T47D (cell line): Measurements from ENCODE around the gene FARS2.

Source experiments
- DNase-seq, 2 experiments: peaks; one replicate each; pipeline versions ENCODE4 v3.0.0 to v3.0.0-alpha.2; 2011 to 2012; ENCODE audit warnings: low read depth in 1 of 2, low spot score in 1 of 2
- JUND ChIP-seq: IDR thresholded peaks from 2 replicates; pipeline ENCODE4 v1.6.1; 2012; ENCODE audit warnings: low read depth
- in situ Hi-C: cut with HindIII; loops from 2 replicates; pipeline ENCODE4 v1.10.0; 2016; ENCODE audit warnings: low sequenced_read_pairs, low pct_unique_long_range_greater_than_20kb

The FARS2 gene

DNA sequence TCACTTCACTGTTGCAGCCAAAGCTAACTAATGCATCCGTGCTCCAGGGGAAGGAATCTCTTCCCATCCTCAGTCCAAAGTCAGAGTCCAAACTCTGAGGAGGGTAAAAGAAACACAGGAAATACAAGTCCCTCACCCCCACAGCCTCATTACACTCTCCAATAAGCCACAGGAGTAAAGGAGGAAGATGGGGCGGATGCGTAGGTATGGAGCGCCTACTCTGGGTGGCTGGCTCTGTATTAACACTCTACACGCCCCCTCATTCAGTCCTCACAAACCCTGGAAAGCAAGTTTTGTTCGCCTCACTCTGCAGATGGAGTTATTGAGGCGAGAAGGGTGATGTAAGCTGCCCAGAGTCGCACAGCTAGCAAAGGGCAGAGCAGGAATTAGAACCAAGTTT, 502.6 kb downstream of the FARS2 start:
- in situ Hi-C loops, result no loop called here
- TF ChIP-seq JUND, result no peak
- no peak for DNase-seq

DNA sequence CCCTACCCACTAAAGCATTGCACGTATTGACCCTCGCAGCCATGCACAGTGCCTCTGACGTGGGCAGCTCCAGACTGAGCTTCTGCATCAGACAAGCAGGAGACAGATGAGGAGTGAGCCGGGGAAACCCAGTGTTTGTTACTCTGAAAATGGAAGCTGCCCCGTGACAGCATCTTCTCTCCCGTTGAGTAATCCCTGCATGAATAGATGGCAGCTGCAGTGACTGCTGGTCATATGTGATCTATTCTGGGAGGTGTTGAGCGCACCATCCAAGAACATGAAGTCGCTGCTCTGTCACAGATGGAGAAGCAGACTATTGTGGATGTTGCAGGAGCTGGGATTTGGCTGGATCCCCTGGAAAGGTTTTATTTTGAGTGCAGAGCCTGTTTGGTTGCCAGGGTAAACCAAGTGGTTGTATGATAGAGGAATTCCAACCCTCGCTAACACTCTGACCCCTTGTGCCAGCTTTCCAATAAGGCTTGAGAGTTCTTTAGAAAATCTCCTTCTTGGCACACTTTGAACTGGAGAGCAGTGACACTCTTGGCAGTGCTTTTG, 503.2 kb downstream of the FARS2 start:
- in situ Hi-C loops, result no loop called here
- DNase-seq, result no peak
- no peak for TF ChIP-seq JUND

DNA sequence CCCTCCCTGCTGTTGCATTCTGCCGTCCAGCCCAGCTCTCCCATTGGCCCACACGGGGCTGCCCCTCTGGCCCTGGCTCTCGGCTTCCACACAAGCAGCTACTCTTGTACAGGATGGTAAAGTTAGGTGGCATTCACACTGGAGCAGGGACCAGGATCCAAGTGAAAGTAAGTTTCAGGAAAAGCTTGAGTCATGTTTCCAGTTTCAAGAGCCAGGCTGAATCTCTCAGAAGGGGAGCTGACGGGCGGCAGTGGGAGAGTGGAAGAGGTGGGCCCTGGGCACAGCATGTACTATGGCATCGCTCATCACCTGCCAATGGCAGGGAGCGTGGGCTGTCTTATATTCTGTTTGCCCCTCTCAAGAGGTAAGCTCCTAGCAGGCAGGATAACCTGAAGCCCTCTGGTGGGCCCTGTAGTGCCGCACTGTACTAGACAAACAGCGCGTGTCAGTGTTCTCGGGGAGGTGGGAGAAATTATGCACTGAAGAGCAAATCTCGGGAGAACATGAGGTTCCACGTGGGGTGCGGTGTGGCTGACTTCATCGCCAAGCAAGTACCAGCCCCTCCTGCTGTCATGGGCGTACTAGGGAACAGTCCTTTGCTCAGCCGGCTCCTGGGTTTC, 503.9 kb downstream of the FARS2 start:
- in situ Hi-C loops, result no loop called here
- DNase-seq, result no peak
- TF ChIP-seq JUND, result no peak

DNA sequence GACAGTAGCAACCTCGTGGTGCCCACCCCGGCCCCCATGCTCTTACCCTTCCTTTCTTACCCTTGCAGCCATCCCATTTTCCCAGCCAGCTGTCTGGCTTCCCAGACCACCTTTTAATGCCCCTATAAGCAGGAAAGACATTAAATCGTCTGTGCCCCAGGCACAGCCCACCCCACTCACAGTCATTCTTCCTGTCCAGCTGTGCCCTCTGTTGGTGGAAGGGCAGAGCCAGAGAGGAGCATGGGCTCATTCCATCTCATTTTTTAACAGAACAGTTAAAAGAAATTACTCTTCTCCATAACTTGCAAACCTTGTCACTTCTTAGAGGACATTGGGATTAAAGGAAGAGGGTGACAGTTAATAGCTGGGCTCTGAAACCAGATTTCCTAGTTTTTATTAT, 504.9 kb downstream of the FARS2 start:
- in situ Hi-C loops, result no loop called here
- TF ChIP-seq JUND, result no peak
- no peak for DNase-seq

DNA sequence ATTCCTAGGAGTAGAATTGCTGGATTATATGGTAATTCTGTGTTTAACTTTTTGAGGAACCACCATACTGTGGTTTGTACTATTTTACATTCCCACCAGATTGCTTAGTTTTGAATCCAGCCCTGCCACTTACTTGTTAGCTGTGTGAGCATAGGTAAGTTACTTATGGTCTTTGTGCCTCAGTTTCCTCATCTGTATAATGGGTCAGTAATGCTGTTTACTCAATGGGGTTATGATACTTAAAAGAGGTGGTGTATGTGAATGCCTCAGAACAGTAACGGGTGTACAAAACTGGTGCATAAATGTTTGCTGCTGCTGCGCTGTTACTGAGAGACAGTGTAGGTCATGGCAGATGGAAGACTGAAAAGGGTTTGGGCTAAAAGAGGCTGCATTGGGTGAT, 506.2 kb downstream of the FARS2 start:
- no peak for TF ChIP-seq JUND
- no peak for DNase-seq
- in situ Hi-C loops, result no loop called here

DNA sequence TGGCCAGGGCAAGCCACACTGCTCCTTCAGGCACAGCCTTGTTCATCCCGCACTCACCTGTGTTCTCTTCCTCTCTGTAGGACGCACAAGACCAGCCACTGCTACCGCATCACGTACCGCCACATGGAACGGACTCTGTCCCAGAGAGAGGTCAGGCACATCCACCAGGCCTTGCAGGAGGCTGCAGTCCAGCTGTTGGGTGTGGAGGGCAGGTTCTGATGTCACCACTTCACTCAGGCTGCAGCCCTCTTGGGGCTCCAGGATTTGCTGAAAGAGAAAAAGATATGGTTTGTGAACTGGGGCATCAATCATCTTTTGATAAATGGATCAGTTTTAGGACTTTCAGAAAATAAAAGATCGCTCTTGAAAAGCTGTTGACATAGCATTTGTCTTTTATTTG, 509.9 kb downstream of the FARS2 start:
- no peak for DNase-seq
- in situ Hi-C loops, result no loop called here
- TF ChIP-seq JUND, result no peak

DNA sequence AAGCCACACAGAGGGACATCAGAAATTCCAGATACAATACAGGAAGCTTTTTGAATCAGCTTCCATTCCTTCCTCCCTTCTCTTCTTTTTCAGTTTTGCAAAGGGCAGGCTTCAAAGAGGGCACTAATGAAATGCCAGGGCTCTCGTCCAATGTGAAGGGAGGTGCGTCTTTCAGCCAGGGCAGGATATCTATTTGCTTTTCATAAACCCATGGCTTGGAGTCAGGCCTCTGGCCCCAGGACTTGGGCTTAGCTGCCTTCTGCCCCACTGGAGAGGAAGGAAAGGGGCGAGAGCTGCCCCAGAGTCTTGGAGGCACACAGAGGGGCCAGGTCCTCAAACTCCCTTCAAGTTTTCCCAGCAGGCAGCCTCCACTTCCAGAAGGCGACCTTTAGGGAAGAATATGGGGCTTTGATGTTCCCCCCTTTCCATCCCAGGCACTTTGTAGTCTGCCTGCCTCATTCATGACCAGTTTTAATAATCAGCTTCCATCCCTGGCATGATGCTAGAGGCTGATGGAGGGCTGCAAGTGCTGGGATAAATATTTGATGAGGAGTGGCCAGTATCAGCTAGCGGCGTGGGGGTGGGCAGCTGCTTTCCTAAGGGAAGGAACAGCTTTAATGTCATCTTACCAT, 510.6 kb downstream of the FARS2 start:
- DNase-seq, result no peak
- no peak for TF ChIP-seq JUND
- in situ Hi-C loops, result no loop called here

DNA sequence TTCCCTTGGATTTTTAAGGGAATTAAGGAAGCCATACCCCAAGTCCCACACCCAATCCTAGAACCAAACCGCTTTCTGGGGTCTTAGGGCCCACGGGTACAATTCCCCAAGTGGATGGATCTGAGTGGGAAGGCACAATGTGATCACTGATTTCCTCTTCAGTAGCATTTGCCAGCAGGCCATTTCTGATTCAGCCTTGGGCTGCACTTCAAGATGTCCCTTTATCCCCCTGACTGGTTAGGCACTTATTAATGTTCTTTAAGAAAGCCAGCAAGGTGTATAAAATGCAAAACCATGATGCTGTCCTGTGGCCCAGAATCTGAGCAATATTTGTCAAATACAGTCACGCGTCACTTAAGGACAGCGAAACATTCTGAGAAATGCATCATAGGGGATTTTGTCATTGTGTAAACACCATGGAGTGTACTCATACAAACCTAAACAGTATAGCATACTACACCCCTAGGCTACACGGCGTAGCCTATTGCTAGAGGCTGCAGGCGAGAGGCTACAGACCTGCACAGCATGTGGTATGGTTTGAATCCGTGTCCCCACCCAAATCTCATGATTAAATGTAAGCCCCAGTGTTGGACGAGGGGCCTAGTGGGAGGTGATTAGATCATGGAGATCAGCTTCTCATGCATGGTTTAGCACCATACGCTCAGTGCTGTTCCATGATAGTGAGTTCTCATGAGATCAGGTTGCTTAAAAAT, 511.3 kb downstream of the FARS2 start:
- DNase-seq, result no peak
- no peak for TF ChIP-seq JUND
- in situ Hi-C loops, result no loop called here

DNA sequence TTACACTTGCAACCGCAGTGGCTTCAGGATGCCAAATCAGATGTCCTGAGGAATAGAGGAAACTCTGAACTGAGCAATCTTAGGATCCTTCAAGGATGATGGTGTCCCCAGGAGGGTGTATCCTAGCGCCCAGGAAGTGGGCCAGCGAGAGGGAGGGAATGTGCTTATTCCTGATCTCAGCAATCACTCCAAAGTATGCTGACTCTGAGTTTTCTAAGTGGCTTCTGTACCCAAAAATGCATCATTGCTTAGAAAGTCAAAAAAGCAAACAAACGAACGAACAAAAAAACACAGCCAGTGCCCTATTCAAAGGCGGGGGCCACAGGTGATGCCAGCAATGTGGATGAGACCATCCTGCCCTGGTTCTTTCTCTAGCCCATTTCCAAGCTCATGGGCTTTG, 514.8 kb downstream of the FARS2 start:
- in situ Hi-C loops, result no loop called here
- no peak for TF ChIP-seq JUND
- DNase-seq, result no peak

DNA sequence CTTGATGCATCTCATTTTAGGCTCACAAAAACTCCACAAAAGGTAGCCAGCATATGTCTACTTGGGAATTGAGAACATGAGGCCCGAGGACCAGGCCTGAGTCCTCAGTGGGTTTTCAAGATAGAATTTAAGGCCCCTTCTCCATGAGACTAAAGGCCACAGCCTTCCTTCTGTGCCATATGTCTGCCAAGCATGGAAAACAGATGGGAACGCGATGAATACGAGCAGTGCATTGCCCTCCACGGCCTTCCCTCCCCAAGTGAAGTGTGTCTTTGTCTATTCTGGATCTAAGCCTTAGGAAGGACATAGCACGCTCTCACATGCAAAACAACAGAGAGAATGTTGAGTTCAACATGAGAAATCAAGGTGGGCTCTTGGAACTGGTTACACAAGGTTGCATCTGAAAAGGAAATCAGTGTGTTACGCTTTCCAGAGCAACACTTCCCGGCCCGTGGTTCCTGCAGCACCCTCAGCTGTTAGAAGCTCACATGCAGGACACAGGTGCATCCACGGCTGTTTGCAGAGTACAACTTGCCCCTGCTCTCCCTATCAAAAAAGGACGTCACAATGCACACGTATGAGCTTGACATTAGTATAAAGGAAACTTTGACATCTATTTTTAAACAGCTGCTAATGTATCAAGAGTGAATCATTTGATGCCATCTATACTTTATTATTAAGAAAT, 515.5 kb downstream of the FARS2 start:
- DNase-seq, result no peak
- TF ChIP-seq JUND, result no peak
- in situ Hi-C loops, result no loop called here

DNA sequence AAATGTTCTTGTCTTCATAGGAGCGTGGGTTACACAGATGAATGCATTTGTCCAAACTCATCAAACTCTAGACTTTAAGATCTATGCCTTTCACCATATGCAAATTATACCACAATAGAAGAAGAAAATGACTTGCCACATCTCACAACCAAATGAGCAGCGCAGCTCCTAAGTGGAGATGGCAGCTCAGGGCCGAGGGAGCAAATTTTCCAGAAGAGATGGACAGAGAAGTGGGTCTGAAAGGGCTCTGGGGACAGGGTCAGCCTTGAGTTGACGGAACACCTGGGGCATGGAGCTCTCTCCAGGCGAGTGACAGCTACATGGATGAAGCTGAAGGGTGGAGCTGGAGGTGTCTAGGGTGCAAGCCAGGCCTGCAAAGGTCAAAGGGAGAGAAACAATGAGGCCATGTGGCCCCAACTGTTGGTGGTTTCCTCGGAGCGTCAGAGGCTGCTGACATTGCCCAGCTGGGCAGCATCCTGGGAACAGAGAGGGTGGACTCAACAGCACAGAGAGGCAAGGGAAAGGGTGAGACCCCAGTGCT, 517.1 kb downstream of the FARS2 start:
- in situ Hi-C loops, result no loop called here
- no peak for TF ChIP-seq JUND
- no peak for DNase-seq

DNA sequence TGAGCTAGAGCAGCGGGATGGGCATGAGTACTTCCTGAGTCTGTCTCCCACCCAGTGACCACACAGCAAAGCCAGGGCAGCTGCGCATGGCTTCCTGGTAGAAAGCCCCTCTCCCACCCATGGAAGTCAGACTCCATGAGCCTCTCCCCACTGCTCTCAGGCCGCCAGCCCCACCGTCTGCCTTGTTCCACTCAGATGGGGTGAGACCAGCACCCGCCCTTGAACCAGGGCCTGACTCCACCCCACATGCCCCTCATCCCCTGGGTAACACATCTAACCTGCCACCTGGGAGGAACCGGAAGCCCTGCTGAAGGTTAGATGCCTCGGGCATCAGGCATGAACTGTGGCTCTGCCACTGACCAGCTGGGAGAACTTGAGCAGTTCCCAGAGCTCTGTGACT, 517.6 kb downstream of the FARS2 start:
- TF ChIP-seq JUND, result no peak
- no peak for DNase-seq
- in situ Hi-C loops, result no loop called here
